WTC11 (cell line): ENCODE results near the gene SYNGR2.

ENCODE experiments used
- FOXJ3 ChIP-seq: sonication (generic); formaldehyde crosslinking; IDR thresholded peaks from 2 replicates; pipeline ENCODE4 v1.9.0; 2021; ENCODE audit warnings: missing genetic modification reagents, mild to moderate bottlenecking, borderline replicate concordance
- TCF7 ChIP-seq: sonication (generic); formaldehyde crosslinking; IDR thresholded peaks from 2 replicates; pipeline ENCODE4 v1.8.0; 2022; ENCODE audit warnings: mild to moderate bottlenecking, low read depth, missing genetic modification reagents, moderate library complexity
- TF ChIP-seq, protein P1 (sequence below): sonication (generic); formaldehyde crosslinking; IDR thresholded peaks from 2 replicates; pipeline ENCODE4 v1.8.0; 2022; ENCODE audit warnings: mild to moderate bottlenecking, missing genetic modification reagents
- TF ChIP-seq, protein P2 (sequence below): sonication (generic); formaldehyde crosslinking; IDR thresholded peaks from 2 replicates; pipeline ENCODE4 v1.8.0; 2022; ENCODE audit warnings: mild to moderate bottlenecking, missing genetic modification reagents
- TF ChIP-seq, protein P3 (sequence below): fragments of 200-600 bp; IDR thresholded peaks from 2 replicates; pipeline ENCODE4 v1.8.0; 2022; ENCODE audit warnings: antibody characterized with exemption

DNA sequence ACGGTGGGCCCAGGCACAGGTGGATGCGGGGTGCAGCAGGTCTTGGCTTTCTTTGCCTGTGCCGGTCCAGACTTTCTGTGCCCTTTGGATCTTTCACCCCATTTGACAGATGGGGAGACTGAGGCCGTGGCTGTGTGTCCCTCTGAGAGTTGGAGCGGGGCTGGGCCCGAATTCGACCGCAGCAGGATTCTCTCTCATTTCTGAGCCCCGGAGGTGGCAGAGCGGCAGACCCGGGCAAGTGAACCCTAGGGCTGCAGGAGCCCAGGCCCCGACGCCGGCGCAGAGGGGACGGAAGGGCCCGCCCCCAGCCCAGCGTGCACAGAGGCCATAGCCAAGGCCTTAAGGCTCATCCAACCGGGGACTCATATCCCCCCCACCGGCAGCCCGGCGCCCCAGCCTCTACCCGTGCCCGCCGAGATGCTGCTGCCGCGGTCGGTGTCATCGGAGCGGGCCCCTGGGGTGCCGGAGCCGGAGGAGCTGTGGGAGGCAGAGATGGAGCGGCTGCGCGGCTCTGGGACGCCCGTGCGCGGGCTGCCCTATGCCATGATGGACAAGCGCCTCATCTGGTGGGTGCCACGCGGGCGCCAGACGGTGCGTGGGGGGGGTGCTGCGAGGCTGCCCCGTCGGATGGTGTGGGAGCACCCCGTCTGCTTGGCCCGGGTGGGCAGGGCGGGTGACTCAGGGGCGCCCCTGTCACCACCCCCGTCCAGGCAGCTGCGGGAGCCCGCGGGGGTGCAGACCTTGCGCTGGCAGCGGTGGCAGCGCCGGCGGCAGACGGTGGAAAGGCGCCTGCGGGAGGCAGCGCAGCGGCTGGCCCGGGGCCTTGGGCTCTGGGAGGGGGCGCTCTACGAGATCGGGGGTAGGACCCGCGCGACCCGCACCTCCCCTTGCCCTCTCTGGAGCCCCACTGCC lies 37.0 kb upstream of the SYNGR2 start:
- TF ChIP-seq, protein P1, sequence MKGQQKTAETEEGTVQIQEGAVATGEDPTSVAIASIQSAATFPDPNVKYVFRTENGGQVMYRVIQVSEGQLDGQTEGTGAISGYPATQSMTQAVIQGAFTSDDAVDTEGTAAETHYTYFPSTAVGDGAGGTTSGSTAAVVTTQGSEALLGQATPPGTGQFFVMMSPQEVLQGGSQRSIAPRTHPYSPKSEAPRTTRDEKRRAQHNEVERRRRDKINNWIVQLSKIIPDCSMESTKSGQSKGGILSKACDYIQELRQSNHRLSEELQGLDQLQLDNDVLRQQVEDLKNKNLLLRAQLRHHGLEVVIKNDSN (CRISPR knock-in tag), result no peak
- TF ChIP-seq FOXJ3, result no peak
- no peak for TF ChIP-seq TCF7 (CRISPR knock-in tag)
- TF ChIP-seq, protein P2, sequence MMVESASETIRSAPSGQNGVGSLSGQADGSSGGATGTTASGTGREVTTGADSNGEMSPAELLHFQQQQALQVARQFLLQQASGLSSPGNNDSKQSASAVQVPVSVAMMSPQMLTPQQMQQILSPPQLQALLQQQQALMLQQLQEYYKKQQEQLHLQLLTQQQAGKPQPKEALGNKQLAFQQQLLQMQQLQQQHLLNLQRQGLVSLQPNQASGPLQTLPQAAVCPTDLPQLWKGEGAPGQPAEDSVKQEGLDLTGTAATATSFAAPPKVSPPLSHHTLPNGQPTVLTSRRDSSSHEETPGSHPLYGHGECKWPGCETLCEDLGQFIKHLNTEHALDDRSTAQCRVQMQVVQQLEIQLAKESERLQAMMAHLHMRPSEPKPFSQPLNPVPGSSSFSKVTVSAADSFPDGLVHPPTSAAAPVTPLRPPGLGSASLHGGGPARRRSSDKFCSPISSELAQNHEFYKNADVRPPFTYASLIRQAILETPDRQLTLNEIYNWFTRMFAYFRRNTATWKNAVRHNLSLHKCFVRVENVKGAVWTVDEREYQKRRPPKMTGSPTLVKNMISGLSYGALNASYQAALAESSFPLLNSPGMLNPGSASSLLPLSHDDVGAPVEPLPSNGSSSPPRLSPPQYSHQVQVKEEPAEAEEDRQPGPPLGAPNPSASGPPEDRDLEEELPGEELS, result no peak
- TF ChIP-seq, protein P3, sequence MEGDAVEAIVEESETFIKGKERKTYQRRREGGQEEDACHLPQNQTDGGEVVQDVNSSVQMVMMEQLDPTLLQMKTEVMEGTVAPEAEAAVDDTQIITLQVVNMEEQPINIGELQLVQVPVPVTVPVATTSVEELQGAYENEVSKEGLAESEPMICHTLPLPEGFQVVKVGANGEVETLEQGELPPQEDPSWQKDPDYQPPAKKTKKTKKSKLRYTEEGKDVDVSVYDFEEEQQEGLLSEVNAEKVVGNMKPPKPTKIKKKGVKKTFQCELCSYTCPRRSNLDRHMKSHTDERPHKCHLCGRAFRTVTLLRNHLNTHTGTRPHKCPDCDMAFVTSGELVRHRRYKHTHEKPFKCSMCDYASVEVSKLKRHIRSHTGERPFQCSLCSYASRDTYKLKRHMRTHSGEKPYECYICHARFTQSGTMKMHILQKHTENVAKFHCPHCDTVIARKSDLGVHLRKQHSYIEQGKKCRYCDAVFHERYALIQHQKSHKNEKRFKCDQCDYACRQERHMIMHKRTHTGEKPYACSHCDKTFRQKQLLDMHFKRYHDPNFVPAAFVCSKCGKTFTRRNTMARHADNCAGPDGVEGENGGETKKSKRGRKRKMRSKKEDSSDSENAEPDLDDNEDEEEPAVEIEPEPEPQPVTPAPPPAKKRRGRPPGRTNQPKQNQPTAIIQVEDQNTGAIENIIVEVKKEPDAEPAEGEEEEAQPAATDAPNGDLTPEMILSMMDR, result no peak
